ENCODE results near the gene MUC7. TPM values are rescaled to one million over a fixed set of nuclear protein-coding genes. Genes with fewer than 3 reads are reported as not detected.
A peak's percentile ranks its signal among the peaks of the same experiment; 100 is the strongest.
"Not testable (repeated sequence)": the region's sequence is repeated elsewhere in the genome, so short reads cannot be mapped to it uniquely, and the experiment has no call there.

MUC7 gene
- total RNA-seq, 1 donor: not detected

GRCh38 chr4:70452946-70453345 is 19.1 kb upstream of the MUC7 start:
- no peak for DNase-seq (ENCODE audit: low read depth)

GRCh38 chr4:70463335-70463734 is 8.7 kb upstream of the MUC7 start:
- TF ChIP-seq, protein P1, sequence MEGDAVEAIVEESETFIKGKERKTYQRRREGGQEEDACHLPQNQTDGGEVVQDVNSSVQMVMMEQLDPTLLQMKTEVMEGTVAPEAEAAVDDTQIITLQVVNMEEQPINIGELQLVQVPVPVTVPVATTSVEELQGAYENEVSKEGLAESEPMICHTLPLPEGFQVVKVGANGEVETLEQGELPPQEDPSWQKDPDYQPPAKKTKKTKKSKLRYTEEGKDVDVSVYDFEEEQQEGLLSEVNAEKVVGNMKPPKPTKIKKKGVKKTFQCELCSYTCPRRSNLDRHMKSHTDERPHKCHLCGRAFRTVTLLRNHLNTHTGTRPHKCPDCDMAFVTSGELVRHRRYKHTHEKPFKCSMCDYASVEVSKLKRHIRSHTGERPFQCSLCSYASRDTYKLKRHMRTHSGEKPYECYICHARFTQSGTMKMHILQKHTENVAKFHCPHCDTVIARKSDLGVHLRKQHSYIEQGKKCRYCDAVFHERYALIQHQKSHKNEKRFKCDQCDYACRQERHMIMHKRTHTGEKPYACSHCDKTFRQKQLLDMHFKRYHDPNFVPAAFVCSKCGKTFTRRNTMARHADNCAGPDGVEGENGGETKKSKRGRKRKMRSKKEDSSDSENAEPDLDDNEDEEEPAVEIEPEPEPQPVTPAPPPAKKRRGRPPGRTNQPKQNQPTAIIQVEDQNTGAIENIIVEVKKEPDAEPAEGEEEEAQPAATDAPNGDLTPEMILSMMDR (IDR thresholded peaks at IDR 0.05; ENCODE audit: insufficient read depth, low read length): no peak
- H3K4me3 ChIP-seq (ENCODE audit: low read depth, low read length): no peak overlapping the region
- DNase-seq (ENCODE audit: low read depth): no peak

More at GRCh38 chr4:70452946-70453345, 19.1 kb upstream of the MUC7 start:
- TF ChIP-seq, protein P1 (IDR thresholded peaks at IDR 0.05; ENCODE audit: insufficient read depth, low read length): no peak
- H3K4me3 ChIP-seq (ENCODE audit: low read depth, low read length): no peak overlapping the region

- H3K4me3 ChIP-seq (ENCODE audit: low read depth, low read length): no peak overlapping the region
- no peak for DNase-seq (ENCODE audit: low read depth)
- TF ChIP-seq, protein P1 (IDR thresholded peaks at IDR 0.05; ENCODE audit: insufficient read depth, low read length): no peak
Observed at GRCh38 chr4:70473679-70474078, 1.7 kb downstream of the MUC7 start.

- DNase-seq (ENCODE audit: low read depth): no peak
- H3K4me3 ChIP-seq (ENCODE audit: low read depth, low read length): no peak overlapping the region
- TF ChIP-seq, protein P1 (IDR thresholded peaks at IDR 0.05; ENCODE audit: insufficient read depth, low read length): no peak
Observed at GRCh38 chr4:70488748-70489147, 16.8 kb downstream of the MUC7 start.

- no peak for DNase-seq (ENCODE audit: low read depth)
- H3K4me3 ChIP-seq (ENCODE audit: low read depth, low read length): no peak overlapping the region
- TF ChIP-seq, protein P1 (IDR thresholded peaks at IDR 0.05; ENCODE audit: insufficient read depth, low read length): no peak
Observed at GRCh38 chr4:70496231-70496630, 24.2 kb downstream of the MUC7 start.

GRCh38 chr4:70501838-70502237 is 29.8 kb downstream of the MUC7 start:
- DNase-seq (ENCODE audit: low read depth): peak; percentile 42
- H3K4me3 ChIP-seq (ENCODE audit: low read depth, low read length): not testable (repeated sequence)

- H3K4me3 ChIP-seq (ENCODE audit: low read depth, low read length): no peak overlapping the region
- DNase-seq (ENCODE audit: low read depth): no peak
- TF ChIP-seq, protein P1 (IDR thresholded peaks at IDR 0.05; ENCODE audit: insufficient read depth, low read length): no peak
Observed at GRCh38 chr4:70504733-70505132, 32.7 kb downstream of the MUC7 start.

All from fibroblast of the aortic adventitia (primary cell).